ENCODE measurements around the gene DSC1. TPM values are rescaled to one million over a fixed set of nuclear protein-coding genes. Genes with fewer than 3 reads are reported as not detected.
"Not testable (repeated sequence)": the region's sequence is repeated elsewhere in the genome, so short reads cannot be mapped to it uniquely, and the experiment has no call there.

Gene DSC1
- total RNA-seq, 1 donor from 2014 or later, result not detected

DNA sequence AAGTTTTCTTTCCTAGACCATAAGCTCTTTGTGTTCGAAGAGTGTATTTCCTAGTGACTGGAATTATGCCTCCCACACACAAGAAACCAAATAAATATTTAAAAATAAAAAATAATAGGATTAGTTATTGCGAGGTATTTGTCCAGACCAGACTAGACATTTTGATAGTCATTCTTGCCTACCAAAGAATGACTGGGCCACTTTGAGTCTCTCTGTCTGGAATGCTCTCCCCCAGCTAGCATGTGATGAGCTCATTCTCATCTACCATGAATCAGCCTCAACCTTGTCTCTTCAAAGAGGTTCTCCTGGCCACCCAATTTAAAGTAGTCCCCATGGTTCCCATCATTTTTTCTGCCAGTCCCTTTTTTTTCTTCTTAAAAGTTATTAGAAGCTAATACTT is 13.9 kb upstream of the DSC1 start:
- DNase-seq (ENCODE audit: low read depth), result no peak

DNA sequence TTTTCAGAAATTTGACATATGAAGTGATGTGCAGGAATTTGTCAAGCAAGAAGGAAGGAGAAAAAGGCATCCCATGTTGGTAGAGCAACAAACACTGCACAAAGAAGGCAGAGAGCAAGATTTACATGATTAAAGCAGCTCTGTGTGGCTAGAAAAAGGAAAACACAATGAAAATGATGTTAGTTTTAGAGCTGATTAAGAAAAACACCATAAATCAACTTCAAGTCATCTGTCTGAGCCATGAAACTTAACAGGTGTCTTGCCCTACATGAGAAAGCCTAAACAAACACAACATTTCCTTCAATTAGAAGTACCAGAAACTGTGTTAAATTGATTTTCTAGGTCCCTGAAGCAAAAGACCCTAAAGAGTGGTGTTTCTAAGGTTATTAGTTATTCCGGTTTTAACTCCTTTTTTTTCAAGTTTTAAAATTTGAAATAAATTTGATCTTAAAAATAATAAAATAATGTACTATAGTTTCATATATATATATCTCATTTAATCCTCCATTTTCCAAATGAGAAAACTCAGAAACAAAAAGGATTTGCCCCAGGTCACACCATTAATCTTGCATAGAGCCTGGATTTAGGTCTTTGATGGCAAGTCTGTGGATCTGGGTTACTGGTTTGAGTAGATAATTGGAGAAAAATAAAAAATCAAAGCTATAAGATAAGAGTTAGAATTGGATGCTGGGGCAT is 8.6 kb upstream of the DSC1 start:
- no peak for DNase-seq (ENCODE audit: low read depth)

DNA sequence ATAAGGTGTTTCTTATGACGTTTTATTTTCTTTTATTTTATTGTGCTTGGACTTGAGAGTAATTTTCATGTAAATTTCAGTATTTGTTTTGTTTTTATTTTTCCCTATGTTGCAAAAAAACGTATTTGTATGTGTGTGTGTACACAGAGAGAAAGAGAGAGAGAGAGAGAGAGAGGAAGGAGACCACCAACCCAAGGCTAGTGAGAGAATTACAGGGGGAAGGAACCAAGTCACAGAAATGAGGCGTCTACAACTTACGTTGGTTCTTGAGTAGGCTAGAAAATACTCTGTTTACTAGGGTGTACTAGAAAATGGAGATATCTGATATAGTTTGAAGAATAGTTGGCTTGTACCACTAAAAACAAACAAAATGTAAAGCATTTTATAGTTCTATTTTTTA is 7.7 kb upstream of the DSC1 start:
- DNase-seq (ENCODE audit: low read depth), result no peak

DNA sequence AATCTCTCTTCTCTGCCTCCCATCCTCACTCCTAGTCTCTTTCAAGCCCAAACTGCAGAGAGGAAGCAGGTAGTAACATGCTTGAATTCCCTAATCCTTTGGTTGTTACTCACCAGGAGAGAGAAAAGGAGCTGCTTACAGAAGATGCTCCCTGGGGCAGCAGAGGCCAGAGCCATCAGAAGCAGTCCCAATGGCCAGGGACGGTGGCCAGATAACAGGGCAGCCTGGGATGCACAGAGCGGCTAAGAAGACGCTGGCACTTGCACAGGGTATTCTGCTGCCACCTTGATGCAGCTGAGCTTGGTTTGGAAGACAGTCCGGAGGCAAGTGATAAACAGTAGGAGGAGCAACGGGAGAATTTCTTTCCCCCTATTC is 250 bp downstream of the DSC1 start:
- no peak for DNase-seq (ENCODE audit: low read depth)

DNA sequence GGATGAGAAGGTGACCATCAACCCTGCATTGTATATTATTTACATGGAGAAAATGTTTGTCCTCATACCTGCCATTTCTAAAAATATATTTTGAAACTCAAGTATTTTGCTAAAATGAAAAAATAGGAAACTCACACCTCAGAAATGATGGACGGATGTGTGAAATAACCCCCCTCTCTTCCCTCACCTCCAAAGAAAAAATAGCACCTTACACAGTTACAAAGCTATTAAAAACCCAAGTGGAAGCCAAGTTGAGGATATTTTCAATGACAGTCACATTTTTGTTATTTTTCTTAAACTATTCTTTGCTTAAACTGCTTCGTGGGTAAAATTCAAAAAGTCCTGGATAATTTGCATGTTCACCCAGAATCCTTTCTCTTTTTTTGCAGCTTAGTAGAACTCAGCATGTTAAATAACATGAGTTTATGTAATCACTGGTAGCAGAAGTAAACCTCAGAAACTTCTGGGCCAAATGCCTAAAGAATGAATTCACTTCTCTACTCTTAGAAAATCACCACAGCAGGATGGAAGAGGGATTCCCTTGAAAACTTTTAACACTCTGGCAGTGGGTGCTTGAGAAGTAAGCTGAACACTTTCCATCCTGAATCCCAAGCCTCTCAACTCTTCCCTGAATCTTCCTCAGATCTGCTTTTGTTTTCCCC is 768 bp downstream of the DSC1 start:
- DNase-seq (ENCODE audit: low read depth), result no peak

DNA sequence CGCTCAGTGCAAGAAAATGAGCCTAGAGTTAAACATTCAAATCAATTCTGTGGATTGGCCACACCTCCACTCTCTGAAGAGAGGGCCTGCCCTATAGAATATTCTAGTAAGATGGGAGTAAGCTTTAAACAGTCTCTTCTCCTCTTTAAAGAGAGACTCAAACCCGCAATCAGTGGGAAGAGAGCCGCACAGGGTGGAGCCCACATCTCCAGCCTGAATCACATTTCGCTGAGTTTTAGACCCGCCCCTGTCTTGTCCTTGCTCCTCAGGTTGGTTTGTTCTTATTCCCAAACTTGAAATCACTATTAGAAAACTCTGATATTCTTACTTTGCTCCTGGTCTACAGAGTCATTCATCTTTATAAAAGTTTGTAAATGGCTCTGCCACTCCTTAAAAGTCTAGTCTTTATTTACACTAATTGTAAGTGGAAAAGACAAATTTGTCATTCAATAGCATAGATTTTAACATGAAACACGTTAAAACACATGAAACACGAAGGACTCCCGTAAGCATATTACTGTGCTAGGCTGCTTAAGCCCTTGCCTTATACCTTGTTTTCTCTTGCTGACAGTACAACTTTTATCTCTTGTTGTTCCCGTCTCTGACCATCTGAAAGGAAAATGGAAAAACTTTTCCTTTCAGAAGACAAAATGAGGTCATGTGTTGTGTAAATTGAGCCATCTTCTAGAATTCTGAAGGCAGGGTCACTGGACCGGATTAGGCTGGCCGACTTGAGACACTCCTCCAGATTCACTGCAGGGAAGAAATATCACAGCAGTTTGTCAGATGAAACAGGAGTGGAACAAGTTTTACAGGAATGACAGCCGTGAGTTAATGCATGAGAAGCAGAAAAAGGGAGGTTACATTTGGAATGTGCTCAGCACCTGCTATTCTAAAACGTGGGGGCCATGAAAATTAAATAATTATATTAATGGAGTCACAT is 5.6 kb downstream of the DSC1 start:
- peak; percentile 56 for DNase-seq (ENCODE audit: low read depth)

DNA sequence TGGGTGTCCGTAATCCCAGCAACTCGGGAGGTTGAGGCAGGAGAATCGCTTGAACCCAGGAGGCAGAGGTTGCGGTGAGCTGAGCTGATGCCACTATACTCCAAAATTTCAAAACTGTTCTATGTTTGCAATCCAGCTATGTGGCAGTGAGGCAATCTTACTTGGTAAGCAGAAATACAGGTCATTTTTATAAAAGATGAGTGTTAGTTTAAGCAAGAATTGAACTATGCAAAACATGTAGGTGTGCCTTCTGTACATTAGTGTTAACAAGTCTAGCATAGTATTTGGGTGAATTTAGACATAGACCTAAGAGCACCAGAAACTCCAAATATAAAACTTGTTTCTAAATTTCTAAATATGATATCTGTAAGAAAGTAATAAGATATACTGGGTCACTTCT is 7.2 kb downstream of the DSC1 start:
- no peak for DNase-seq (ENCODE audit: low read depth)

DNA sequence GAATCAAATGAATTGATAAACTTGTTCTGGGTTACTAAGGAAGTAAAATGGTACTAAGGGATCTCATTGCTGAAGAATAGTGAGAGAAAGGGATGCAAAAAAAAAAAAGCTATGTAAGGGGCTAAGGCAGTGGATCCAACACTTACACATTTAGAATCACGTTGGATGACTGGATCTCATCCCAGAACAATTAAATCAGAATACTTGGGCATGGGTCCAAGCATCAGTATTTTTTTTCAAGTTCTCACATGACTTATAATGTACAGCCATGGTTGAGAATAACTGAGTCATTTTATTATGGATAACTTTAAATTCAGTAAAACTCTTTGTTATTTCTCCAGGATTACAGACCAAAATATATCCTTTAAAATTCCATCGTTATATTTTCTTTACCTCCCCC is 8.5 kb downstream of the DSC1 start:
- no peak for DNase-seq (ENCODE audit: low read depth)

DNA sequence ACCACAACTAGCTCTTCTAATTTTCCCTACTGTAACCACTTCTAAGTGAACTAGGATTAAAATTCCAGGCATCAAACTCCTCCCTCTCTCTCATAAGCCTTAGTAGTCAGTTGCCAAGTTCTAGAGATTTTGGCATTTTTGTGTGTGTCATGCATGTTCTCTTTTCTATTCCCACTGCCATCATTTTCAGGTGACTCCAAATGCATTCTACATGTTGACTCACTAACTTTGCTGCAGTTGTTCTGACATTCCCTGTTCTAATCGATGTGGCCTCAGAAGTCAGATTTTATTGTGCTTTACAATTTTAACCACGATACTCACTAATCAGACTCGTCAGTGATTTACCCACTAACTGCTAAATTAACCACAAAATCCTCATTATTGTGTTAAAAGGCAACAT is 13.3 kb downstream of the DSC1 start:
- peak; percentile 11 for DNase-seq (ENCODE audit: low read depth)

DNA sequence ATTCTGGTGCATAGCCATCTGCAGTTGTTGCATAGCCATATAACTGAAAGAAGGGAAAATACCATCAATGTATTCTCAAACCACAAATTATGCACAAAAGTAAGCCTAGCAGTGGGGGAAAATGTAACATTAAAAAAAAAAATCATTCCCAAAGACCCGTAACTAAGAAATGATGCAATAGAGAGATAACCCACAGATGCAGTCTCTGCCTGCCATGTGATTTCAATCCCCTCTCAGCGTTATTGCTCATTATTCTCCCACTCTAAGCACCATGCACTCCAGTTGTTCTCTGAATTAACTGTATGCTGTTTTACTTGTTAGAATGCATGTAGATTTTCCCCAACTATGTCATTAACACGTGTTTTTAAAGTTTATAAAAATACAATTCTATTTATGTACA is 14.1 kb downstream of the DSC1 start:
- no peak for DNase-seq (ENCODE audit: low read depth)

DNA sequence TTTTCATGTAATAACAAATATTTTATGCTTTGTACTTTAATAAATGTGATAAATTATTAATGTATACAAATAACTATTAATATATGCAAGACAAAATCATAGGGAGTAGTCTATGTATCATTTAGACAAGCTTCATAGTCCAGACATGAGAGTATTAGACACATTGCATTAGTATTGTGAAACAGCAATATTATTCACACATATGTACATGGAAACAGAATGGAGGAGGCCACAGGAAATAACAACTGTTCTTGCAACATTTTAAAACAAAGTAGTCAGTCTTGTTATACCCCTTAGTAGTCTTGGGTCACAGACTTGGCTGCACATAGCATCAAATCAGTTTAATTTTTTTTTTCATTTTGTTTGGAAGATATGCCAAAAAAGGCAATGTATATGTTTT is 15.8 kb downstream of the DSC1 start:
- no peak for DNase-seq (ENCODE audit: low read depth)

DNA sequence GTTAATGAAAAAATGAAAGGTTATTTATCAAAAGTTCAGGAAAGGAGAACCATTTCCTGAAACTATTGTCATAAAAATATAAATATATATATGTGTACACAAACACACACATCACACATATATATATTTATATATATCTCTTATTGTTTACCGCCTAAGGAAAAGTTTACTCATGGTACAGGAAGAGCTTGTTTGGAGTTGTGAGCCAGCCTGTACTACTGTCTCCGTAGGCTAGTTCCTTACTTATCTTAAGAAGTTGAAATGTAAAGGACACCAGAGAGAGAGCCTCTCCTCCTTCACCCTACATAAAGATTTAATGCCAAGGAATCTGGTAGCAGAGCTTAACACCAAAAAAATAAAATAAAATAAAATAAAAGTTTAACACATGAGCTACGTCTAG is 19.6 kb downstream of the DSC1 start:
- no peak for DNase-seq (ENCODE audit: low read depth)

DNA sequence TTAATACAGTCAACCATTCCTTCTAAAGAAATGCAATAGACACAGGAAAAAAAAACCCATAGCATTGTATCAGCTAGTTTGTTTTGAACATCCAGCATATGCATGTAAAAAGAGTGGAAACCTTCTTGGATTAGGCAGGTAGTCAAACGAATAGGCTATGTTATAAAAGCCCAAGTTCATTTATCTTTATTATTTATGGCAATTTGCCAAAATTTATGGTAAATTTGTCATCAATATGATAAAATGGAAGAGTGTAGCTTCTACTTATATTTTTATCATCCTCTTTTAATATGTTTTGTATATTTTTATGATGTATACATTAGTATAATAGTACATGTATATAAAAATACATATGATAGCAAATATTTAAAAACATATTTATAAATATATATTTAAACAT is 23.9 kb downstream of the DSC1 start:
- no peak for DNase-seq (ENCODE audit: low read depth)

DNA sequence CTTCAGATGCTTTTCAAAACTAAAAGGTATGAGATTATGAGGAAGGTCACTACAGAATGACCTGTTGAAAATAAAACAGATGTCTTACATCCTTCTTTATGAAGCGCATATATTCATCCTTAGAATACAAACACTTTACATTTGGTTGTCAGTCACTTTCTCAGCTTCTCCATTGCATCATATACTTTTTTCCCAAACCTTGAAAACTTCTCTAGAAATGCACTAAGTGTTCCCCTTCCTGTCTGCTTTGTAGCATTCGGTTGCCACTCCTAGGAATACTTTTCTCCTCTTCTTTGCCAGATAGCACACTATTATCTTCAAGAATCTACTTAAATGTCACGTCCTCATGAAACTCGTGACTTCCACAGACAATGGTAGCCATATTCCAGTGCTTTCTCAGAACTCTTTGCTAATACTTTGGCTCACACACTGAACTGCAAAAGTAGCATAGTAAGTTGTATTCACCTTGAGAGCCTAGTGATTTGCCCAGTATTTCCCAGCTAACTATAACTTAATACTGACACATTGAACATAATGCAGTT is 27.6 kb downstream of the DSC1 start:
- DNase-seq (ENCODE audit: low read depth), result no peak

DNA sequence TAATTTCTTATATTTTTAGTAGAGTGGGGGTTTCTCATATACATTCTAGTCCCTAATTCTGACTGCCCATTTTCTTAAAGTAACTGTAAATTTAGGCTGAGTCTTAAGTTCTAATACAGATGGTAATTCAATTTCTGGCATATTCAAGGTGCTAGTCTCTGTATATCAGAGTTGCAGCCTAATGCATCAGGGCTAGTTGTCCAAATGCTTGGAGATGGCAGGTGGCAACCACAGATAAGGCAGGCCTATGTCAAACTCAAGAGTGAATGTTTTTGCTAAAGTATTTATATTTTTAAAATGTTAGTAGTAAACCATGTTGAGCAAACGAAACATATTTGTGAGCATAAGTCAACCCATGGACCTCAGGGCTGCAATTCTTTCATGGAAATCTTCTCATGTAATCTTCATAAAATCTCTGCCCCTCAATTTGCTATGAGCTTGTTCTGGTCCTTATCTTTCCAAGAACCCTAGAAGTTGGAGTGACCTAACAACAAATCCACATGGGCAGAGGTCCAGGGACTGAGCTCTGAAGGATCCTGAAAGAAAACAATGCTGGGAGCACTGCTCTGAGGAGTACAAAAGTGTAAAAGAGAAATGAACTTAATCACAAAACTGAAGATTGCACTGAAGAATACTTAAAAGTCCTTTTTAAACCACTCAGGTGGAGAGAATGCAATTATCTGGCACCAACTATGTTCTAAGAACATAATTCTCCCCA is 33.1 kb downstream of the DSC1 start:
- DNase-seq (ENCODE audit: low read depth), result no peak

DNA sequence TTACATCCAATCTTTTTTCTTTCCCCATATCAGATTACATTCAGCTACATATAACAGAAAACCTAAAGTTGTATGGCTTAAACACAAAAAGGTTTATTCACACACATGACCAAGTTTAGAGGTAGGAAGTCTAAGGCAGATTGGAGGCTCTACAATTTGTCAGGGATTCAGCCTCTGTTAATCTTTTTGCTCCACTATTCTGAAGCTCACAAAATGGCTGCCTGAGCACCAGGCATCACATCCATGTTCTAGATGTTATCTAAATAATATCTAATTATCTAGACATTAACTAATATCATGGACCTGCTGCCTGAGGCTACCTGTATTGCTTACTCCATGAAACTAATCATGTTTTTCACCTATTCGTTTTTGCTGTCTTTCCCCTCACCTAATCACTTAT is 36.8 kb downstream of the DSC1 start:
- no peak for DNase-seq (ENCODE audit: low read depth)

DNA sequence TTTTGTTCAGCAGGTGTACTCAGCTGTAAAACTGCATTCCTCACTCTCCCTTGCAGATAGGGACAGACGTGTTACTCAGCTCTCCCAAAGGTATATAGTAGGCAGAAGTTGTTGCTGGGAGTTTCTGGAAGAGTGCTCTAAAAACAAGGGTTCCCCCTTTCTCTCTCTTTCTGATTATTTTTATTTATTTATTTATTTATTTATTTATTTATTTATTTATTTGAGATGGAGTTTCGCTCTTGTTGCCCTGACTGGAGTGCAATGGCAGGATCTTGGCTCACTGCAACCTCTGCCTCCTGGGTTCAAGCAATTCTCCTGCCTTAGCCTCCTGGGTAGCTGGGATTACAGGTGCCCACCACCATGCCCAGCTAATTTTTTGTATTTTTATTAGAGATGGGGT is 39.5 kb downstream of the DSC1 start:
- not testable (repeated sequence) for DNase-seq (ENCODE audit: low read depth)

DNA sequence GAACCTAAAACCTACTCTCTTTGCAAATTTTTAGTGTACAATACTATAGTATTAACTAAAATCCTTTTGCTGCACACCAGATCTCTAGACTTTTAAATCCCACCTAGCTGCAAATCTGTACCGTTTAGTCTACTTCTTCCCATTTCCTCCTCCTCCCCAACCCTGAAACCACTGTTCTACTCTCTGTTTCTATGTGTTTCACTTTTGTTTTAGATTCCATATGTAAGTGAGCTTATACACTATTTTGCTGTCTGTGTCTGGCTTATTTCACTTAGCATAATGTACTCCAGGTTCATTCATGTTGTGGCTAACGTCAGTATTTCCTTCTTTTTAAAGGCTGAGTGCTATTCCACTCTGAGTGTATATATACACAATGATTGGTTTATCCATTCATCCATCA is 42.1 kb downstream of the DSC1 start:
- no peak for DNase-seq (ENCODE audit: low read depth)

DNA sequence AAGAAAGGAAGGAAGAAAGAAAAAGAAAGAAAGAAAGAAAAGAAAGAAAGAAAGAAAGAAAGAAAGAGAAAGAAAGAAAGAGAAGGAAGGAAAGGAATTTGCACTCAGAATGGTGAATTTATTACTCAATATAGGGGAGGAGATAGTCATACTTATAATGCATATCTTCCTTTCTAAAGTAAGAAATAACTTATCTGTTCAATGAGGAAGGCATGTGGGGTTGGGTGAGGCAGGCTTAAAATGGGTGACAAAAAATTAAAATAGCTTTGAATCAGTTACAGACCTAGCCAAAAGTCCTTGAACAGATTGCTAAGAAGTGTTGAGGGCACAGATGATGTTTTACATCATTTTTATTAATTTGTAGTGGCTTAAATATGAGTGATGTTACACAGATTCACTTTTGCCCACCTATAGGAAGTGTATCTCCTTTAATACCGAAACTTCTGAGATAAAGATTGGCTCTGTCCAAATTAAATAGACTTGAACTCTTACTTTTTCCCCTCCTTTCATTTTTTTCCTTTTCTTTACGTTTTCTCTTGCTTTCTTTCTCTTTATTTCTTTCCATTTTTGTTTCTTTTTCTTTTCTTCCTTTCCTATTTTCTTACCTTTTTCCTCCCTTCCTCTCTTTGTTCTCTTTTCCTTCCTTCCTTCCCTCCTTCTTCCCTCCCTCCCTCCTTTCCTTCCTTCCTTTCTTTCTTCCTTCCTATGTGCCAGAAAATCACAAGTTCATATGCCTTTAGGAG is 45.6 kb downstream of the DSC1 start:
- no peak for DNase-seq (ENCODE audit: low read depth)

DNA sequence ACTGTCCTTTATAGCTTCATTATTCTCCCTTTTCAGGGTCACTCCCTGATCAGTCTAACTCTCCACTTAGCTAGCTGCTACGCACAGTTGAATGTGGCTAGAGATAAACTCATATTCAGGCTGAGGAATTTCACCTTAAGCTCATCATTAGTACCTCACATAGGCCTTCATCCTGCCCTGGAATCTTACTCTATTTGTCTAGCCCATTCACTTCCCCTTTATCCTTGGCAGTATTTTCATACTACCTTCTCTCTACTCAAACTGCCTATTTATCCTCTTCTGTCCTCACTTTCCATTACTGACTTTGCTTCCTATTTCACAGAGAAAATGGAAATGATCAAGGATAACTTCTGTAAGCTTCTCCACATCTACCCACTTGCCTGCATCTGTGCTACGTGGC is 49.9 kb downstream of the DSC1 start:
- no peak for DNase-seq (ENCODE audit: low read depth)

DNA sequence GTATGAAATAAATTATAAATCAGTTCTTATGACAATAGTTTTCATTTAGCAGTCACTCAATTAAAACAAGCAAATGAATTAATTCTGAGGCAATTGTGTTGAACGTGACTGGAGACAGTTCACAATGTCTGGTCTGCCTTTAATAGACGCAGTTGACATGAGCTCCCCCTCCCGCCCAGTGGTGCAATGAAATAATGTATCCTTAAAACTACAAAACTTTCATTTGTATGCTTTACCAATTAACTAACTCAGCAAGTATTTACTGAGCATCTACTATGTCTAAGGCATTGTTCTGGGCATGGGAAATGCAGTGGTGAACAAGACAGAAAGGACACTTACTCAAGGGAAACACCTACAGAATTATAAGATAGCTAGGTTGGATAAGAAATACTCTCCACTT is 56.9 kb downstream of the DSC1 start:
- no peak for DNase-seq (ENCODE audit: low read depth)
